Measurements from ENCODE around the gene CDH2.

CDH2 gene

GRCh38 chr18:27996801-27997272, 180.1 kb downstream of the CDH2 start:
- H3K27ac ChIP-seq (ENCODE audit: low read depth, low read length): no peak overlapping the region
- no peak overlapping the region for H4K91ac ChIP-seq (ENCODE audit: low read depth, low read length)
- no peak overlapping the region for H3K14ac ChIP-seq (ENCODE audit: low read length)
- H3K27me3 ChIP-seq (ENCODE audit: insufficient read depth, low read length): no peaks in the 10 kb centered on the region
- no peak overlapping the region for H2BK5ac ChIP-seq (ENCODE audit: low read depth, low read length, poor library complexity)
- H3K18ac ChIP-seq (ENCODE audit: low read length): no peak overlapping the region
- no peak overlapping the region for H3K23ac ChIP-seq (ENCODE audit: low read length)
- no peak overlapping the region for H4K8ac ChIP-seq (ENCODE audit: low read depth, low read length)
- H2BK120ac ChIP-seq (ENCODE audit: insufficient read depth, low read length, poor library complexity): no peak overlapping the region
- no peak for DNase-seq
- no peaks in the 10 kb centered on the region for H3K4me1 ChIP-seq (ENCODE audit: control insufficient read depth in 1 of 2, insufficient read depth in 2 of 2, low read length in 2 of 2)
- H3K79me1 ChIP-seq (ENCODE audit: low read length): no peaks in the 10 kb centered on the region
- H3K79me2 ChIP-seq (ENCODE audit: control insufficient read depth, insufficient read depth, low read length, poor library complexity): no peaks in the 10 kb centered on the region
- no peaks in the 10 kb centered on the region for H3K9me3 ChIP-seq (ENCODE audit: insufficient read depth, low read depth, low read length)
- WGBS (ENCODE audit: extremely low coverage, insufficient coverage, insufficient read length): no CpG with 5 or more reads among the region's 3 CpGs
- H3K4me2 ChIP-seq (ENCODE audit: low read length): no peak overlapping the region
- no peak overlapping the region for H3K9ac ChIP-seq (ENCODE audit: low read length)
- no peak overlapping the region for H2AFZ ChIP-seq (ENCODE audit: insufficient read depth, low read length, poor library complexity)
- no peak overlapping the region for H3K4me3 ChIP-seq (ENCODE audit: low read depth, low read length)
- H3K36me3 ChIP-seq (ENCODE audit: control insufficient read depth in 1 of 2, insufficient read depth in 2 of 2, low read length in 2 of 2): no peaks in the 10 kb centered on the region
- H2AK5ac ChIP-seq (ENCODE audit: low read length): no peak overlapping the region
- H3K4ac ChIP-seq (ENCODE audit: low read depth, low read length): no peak overlapping the region
- no peak overlapping the region for H2BK12ac ChIP-seq (ENCODE audit: low read length)
- H4K12ac ChIP-seq (ENCODE audit: low read depth, low read length): no peak overlapping the region

DNA sequence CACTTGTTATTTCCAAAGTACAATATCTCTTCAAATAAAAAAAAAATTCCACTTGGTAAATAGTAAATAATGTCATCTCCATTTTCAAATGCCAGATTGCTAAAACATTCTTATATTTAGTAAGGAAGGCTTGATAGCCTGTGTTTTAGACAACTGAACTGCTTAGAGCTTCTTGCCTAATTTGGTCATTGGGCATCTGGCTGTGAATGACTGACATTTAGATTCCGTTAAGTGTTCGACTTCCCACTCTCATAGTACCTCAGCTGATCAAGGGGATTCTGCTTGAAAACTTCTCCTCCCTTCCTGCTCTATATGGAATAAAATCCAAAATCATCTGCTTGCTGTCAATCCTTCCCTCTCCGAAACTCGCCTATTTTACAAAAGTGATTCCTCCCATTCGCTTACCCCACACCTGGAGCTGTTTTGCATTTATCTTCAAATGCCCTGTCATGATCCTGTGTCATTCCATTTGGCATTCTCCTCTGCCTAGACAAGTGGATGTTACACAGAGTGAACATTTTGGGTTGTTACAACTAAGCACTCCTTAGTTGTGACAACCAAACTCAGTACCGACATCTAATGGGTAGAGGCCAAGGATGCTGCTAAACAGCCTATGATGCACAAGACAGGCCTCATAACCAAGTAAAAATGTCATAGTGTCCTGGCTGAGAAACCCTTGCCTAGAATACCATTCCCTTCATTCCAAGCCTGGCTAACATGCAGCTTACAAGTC, 181.0 kb downstream of the CDH2 start:
- H3K9me3 ChIP-seq (ENCODE audit: insufficient read depth, low read depth, low read length): no peaks in the 10 kb centered on the region
- no peak overlapping the region for H2AK5ac ChIP-seq (ENCODE audit: low read length)
- H3K79me1 ChIP-seq (ENCODE audit: low read length): no peaks in the 10 kb centered on the region
- no peaks in the 10 kb centered on the region for H3K4me1 ChIP-seq (ENCODE audit: control insufficient read depth in 1 of 2, insufficient read depth in 2 of 2, low read length in 2 of 2)
- H3K4ac ChIP-seq (ENCODE audit: low read depth, low read length): no peak overlapping the region
- no peak overlapping the region for H2BK12ac ChIP-seq (ENCODE audit: low read length)
- WGBS (ENCODE audit: extremely low coverage, insufficient coverage, insufficient read length): 100% methylated on average over 3 of the region's 6 CpGs
- H2AFZ ChIP-seq (ENCODE audit: insufficient read depth, low read length, poor library complexity): no peak overlapping the region
- H2BK5ac ChIP-seq (ENCODE audit: low read depth, low read length, poor library complexity): no peak overlapping the region
- no peak overlapping the region for H4K8ac ChIP-seq (ENCODE audit: low read depth, low read length)
- H3K79me2 ChIP-seq (ENCODE audit: control insufficient read depth, insufficient read depth, low read length, poor library complexity): no peaks in the 10 kb centered on the region
- H3K9ac ChIP-seq (ENCODE audit: low read length): no peak overlapping the region
- H3K4me3 ChIP-seq (ENCODE audit: low read depth, low read length): no peak overlapping the region
- H3K18ac ChIP-seq (ENCODE audit: low read length): no peak overlapping the region
- H2BK120ac ChIP-seq (ENCODE audit: insufficient read depth, low read length, poor library complexity): no peak overlapping the region
- no peak overlapping the region for H4K91ac ChIP-seq (ENCODE audit: low read depth, low read length)
- H3K36me3 ChIP-seq (ENCODE audit: control insufficient read depth in 1 of 2, insufficient read depth in 2 of 2, low read length in 2 of 2): no peaks in the 10 kb centered on the region
- H4K12ac ChIP-seq (ENCODE audit: low read depth, low read length): no peak overlapping the region
- H3K4me2 ChIP-seq (ENCODE audit: low read length): no peak overlapping the region
- no peak overlapping the region for H3K27ac ChIP-seq (ENCODE audit: low read depth, low read length)
- H3K27me3 ChIP-seq (ENCODE audit: insufficient read depth, low read length): no peaks in the 10 kb centered on the region
- no peak for DNase-seq
- no peak overlapping the region for H3K14ac ChIP-seq (ENCODE audit: low read length)
- no peak overlapping the region for H3K23ac ChIP-seq (ENCODE audit: low read length)

- WGBS (ENCODE audit: extremely low coverage, insufficient coverage, insufficient read length): no CpG with 5 or more reads among the region's 3 CpGs
- Histone ChIP-seq H4K12ac (ENCODE audit: low read depth, low read length) (no peak overlapping the region), H3K4me1 (ENCODE audit: control insufficient read depth in 1 of 2, insufficient read depth in 2 of 2, low read length in 2 of 2) (no peaks in the 10 kb centered on the region), H3K9ac (ENCODE audit: low read length) (no peak overlapping the region), H2AFZ (ENCODE audit: insufficient read depth, low read length, poor library complexity) (no peak overlapping the region), H3K4me2 (ENCODE audit: low read length) (no peak overlapping the region), H2AK5ac (ENCODE audit: low read length) (no peak overlapping the region), H2BK120ac (ENCODE audit: insufficient read depth, low read length, poor library complexity) (no peak overlapping the region), H3K36me3 (ENCODE audit: control insufficient read depth in 1 of 2, insufficient read depth in 2 of 2, low read length in 2 of 2) (no peaks in the 10 kb centered on the region), H3K27ac (ENCODE audit: low read depth, low read length) (no peak overlapping the region), H2BK12ac (ENCODE audit: low read length) (no peak overlapping the region), H3K14ac (ENCODE audit: low read length) (no peak overlapping the region), H3K27me3 (ENCODE audit: insufficient read depth, low read length) (no peaks in the 10 kb centered on the region), H3K9me3 (ENCODE audit: insufficient read depth, low read depth, low read length) (no peaks in the 10 kb centered on the region), H3K23ac (ENCODE audit: low read length) (no peak overlapping the region), H4K91ac (ENCODE audit: low read depth, low read length) (no peak overlapping the region), H3K79me1 (ENCODE audit: low read length) (no peaks in the 10 kb centered on the region), H3K18ac (ENCODE audit: low read length) (no peak overlapping the region), H3K4me3 (ENCODE audit: low read depth, low read length) (no peak overlapping the region), H2BK5ac (ENCODE audit: low read depth, low read length, poor library complexity) (no peak overlapping the region), H4K8ac (ENCODE audit: low read depth, low read length) (no peak overlapping the region), H3K79me2 (ENCODE audit: control insufficient read depth, insufficient read depth, low read length, poor library complexity) (no peaks in the 10 kb centered on the region), H3K4ac (ENCODE audit: low read depth, low read length) (no peak overlapping the region)
- no peak for DNase-seq
Observed at GRCh38 chr18:27994571-27994970, 182.4 kb downstream of the CDH2 start.

DNA sequence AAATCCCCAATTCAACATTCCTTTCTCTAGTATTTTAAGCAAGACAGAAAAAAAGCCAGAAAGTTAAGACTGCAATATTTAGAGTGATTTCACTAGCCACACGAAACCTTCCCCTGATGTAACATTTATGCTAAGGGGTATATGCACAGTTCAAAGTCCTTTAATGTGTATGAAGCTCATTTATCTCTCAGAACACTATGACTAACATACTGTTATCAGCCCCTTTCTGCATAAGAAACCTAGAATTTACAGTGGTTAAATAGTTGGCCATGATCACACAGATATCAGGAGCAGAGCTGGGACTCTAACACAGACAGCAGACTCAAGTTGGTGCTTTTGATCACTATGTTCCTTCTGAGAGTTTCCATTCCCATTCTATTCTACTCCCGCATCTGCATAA, 185.5 kb downstream of the CDH2 start:
- H4K91ac ChIP-seq (ENCODE audit: low read depth, low read length): no peak overlapping the region
- H3K23ac ChIP-seq (ENCODE audit: low read length): no peak overlapping the region
- H3K4ac ChIP-seq (ENCODE audit: low read depth, low read length): no peak overlapping the region
- H3K79me2 ChIP-seq (ENCODE audit: control insufficient read depth, insufficient read depth, low read length, poor library complexity): no peaks in the 10 kb centered on the region
- no peaks in the 10 kb centered on the region for H3K79me1 ChIP-seq (ENCODE audit: low read length)
- H2BK5ac ChIP-seq (ENCODE audit: low read depth, low read length, poor library complexity): no peak overlapping the region
- no peaks in the 10 kb centered on the region for H3K27me3 ChIP-seq (ENCODE audit: insufficient read depth, low read length)
- H3K9ac ChIP-seq (ENCODE audit: low read length): no peak overlapping the region
- no peaks in the 10 kb centered on the region for H3K9me3 ChIP-seq (ENCODE audit: insufficient read depth, low read depth, low read length)
- H2BK120ac ChIP-seq (ENCODE audit: insufficient read depth, low read length, poor library complexity): no peak overlapping the region
- no peak overlapping the region for H3K4me3 ChIP-seq (ENCODE audit: low read depth, low read length)
- H3K4me2 ChIP-seq (ENCODE audit: low read length): no peak overlapping the region
- WGBS (ENCODE audit: extremely low coverage, insufficient coverage, insufficient read length): no CpG with 5 or more reads among the region's 2 CpGs
- H2AFZ ChIP-seq (ENCODE audit: insufficient read depth, low read length, poor library complexity): no peak overlapping the region
- H3K36me3 ChIP-seq (ENCODE audit: control insufficient read depth in 1 of 2, insufficient read depth in 2 of 2, low read length in 2 of 2): no peaks in the 10 kb centered on the region
- no peak overlapping the region for H3K14ac ChIP-seq (ENCODE audit: low read length)
- no peak overlapping the region for H2AK5ac ChIP-seq (ENCODE audit: low read length)
- no peak overlapping the region for H2BK12ac ChIP-seq (ENCODE audit: low read length)
- no peak for DNase-seq
- H3K27ac ChIP-seq (ENCODE audit: low read depth, low read length): no peak overlapping the region
- H4K8ac ChIP-seq (ENCODE audit: low read depth, low read length): no peak overlapping the region
- no peaks in the 10 kb centered on the region for H3K4me1 ChIP-seq (ENCODE audit: control insufficient read depth in 1 of 2, insufficient read depth in 2 of 2, low read length in 2 of 2)
- H3K18ac ChIP-seq (ENCODE audit: low read length): no peak overlapping the region
- H4K12ac ChIP-seq (ENCODE audit: low read depth, low read length): no peak overlapping the region

All from trophoblast cell (in vitro differentiated cells and primary cell).